GM12872 (cell line): Measurements from ENCODE around the gene CASKIN1.

Source experiments
- TF ChIP-seq, protein P1 (sequence below): IDR thresholded peaks from 3 replicates; pipeline ENCODE4 v1.5.1; 2011; ENCODE audit warnings: low read depth, mild to moderate bottlenecking, low read length, moderate library complexity; ENCODE audit not compliant: insufficient read depth

The CASKIN1 gene

DNA sequence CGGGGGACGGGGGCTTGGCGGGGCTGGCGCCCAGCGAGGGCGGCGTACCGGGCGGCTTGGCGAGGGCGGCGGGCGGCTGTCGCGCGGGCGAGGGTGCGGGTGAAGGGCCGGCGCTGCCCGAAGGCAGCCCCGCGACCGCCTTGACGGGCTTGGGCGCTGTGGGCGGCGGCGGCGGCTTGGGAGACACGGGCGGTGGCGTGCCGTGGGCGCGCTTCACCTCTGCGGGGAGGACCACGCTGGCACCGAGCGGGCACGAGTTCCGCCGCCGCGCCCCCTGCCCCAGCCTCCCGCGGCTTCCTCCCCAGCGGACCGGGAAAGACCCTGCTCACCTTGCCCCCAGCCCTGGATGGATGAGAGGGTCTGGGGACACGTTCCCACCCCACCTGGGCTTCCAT, 17.3 kb downstream of the CASKIN1 start:
- TF ChIP-seq, protein P1, sequence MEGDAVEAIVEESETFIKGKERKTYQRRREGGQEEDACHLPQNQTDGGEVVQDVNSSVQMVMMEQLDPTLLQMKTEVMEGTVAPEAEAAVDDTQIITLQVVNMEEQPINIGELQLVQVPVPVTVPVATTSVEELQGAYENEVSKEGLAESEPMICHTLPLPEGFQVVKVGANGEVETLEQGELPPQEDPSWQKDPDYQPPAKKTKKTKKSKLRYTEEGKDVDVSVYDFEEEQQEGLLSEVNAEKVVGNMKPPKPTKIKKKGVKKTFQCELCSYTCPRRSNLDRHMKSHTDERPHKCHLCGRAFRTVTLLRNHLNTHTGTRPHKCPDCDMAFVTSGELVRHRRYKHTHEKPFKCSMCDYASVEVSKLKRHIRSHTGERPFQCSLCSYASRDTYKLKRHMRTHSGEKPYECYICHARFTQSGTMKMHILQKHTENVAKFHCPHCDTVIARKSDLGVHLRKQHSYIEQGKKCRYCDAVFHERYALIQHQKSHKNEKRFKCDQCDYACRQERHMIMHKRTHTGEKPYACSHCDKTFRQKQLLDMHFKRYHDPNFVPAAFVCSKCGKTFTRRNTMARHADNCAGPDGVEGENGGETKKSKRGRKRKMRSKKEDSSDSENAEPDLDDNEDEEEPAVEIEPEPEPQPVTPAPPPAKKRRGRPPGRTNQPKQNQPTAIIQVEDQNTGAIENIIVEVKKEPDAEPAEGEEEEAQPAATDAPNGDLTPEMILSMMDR: no peak

- TF ChIP-seq, protein P1: no peak
These were observed 17.9 kb downstream of the CASKIN1 start for GRCh38 chr16:2178321-2179106.

DNA sequence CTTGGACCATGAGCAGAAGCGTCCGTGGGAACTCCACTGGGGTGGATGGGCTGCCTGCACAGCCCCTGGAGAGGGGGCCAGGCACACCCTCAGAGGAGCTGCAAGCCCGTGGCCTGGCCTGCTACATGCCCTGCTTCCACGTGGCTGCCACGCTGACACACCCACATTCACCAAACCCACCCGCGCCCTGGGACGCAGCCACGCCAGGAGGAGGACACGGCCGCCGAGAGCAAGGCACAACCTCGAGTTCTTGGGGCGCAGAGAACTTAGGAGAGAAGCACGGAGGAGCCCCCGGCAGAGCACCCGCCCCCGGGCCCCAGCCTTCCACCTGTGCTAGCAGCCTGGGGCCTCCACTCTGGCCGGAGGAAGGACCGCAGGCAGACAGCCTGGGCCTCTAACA, 18.8 kb downstream of the CASKIN1 start:
- TF ChIP-seq, protein P1: no peak

GRCh38 chr16:2177101-2177500, 19.3 kb downstream of the CASKIN1 start:
- TF ChIP-seq, protein P1: no peak

GRCh38 chr16:2176047-2176446, 20.4 kb downstream of the CASKIN1 start:
- TF ChIP-seq, protein P1: no peak

DNA sequence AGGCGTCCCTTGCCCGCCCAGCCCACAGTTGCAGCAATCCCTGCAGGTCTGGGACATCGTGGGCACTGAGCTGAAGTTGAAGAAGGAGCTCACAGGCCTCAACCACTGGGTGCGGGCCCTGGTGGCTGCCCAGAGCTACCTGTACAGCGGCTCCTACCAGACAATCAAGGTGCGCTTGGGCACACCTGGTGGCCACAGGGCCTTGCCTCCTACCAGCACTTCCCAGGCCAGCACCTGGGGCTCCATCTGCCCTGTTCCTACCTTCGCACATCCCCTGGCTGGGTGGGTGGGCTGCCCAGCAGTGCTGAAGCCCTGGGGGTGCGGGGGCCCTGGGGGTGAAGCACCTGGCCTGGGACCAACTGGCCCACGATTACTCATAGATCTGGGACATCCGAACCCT, 21.0 kb downstream of the CASKIN1 start:
- TF ChIP-seq, protein P1: no peak

DNA sequence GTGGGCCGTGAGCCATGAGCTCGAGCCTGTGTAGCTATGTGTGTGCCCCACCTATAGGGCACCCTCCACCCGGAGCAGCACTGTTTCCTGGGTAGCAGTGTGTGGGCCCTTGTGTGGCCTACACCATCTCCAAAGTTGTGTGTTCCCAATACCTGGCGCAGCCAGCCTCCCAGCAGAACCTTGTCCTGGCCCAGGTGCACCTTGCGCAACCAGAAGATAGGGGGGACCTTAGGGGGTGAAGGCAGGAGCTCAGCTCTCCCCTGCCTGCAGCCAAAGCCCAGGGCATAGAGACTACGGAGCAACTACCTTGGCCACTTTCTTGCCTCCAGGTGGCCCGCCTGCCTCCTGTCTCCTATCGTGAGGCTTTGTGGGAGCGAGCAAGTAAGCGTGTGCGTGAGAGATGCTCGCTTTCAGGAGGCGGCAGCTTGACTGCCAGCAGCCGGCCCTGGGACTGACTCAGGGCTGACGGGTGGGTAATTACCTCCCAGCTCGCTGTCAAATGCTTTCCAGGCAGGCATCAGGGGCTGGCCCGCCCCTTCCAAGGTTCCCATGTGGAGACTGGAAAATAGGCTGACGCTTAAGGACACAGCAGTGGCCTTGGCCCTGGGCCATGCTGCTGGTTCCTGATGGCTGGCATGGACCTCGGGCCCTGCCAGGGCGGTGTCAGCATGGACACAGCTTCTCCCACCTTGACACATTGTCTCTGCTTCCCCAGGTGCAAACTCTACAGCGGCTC, 21.8 kb downstream of the CASKIN1 start:
- TF ChIP-seq, protein P1: no peak
